BJ (cell line): ENCODE measurements around the gene RRH. TPM values are rescaled to one million over a fixed set of nuclear protein-coding genes. Genes with fewer than 3 reads are reported as not detected.
"Not testable (repeated sequence)": the region's sequence is repeated elsewhere in the genome, so short reads cannot be mapped to it uniquely, and the experiment has no call there.

Experiments used
- CTCF ChIA-PET: fragments of 350-600 bp; formaldehyde crosslinking; extraction: SDS; loops from one replicate; lab custom pipeline; 2021; ENCODE audit warnings: antibody characterized with exemption, inconsistent platforms; lab: Yijun Ruan, JAX
- POLR2A ChIA-PET: fragments of 300-600 bp; sonication (Branson Sonifier 250); formaldehyde crosslinking; extraction: SDS; loops from one replicate; lab custom pipeline; 2021; ENCODE audit warnings: antibody characterized with exemption; lab: Charles Lee
- DNase-seq: peaks from one replicate; pipeline ENCODE4 v3.0.0-alpha.2; 2011; ENCODE audit warnings: low read depth
- H3K27me3 ChIP-seq: 2 replicates; pipeline ENCODE4 v1.6.0; 2011; ENCODE audit warnings: low read length; ENCODE audit not compliant: control insufficient read depth, insufficient read depth
- H3K36me3 ChIP-seq: 2 replicates; pipeline ENCODE4 v1.5.1; 2011; ENCODE audit warnings: low read length; ENCODE audit not compliant: control insufficient read depth, insufficient read depth
- H3K4me3 ChIP-seq: 2 replicates; pipeline ENCODE4 v1.5.1; 2011; ENCODE audit warnings: low read depth, mild to moderate bottlenecking, control low read depth, low read length
- polyA plus RNA-seq: library from polyadenylated mRNA; depleted of rRNA; stranded (reverse); fragments of >200 nt; gene quantifications from 2 replicates; pipeline ENCODE4 v1.2.3, GENCODE V29; 2011
- TF ChIP-seq, protein P1 (sequence below): IDR thresholded peaks from 2 replicates; pipeline ENCODE4 v1.5.1; 2011; ENCODE audit warnings: low read depth, mild to moderate bottlenecking, control low read depth, inconsistent platforms, low read length, moderate library complexity; ENCODE audit not compliant: insufficient read depth

Gene RRH
- polyA plus RNA-seq, 1 experiment = 0.05 TPM

DNA sequence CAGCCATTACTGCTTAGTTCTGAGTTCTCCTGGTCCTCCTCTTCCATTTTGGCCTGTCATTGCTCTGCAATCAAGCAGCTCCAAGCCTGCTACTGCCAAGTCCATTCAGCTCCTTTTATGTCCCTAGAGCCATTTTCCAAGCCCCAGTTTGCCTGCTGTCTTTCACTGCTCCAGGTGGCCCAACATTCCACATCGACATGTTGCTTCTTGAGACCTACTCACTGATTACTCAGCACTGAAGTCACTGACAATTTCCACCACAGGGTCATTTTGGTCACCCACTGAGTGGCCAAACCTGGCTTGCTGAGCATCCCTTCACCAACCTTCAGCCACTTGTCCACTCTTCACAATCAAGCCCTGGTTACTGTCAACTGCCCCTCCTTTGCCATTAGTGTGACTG is 47.3 kb downstream of the RRH start:
- H3K36me3 ChIP-seq = no peaks in the 10 kb centered on the region
- no peaks in the 10 kb centered on the region for H3K27me3 ChIP-seq
- H3K4me3 ChIP-seq = no peak overlapping the region
- POLR2A ChIA-PET = no interaction called here
- CTCF ChIA-PET = no interaction called here
- TF ChIP-seq, protein P1, sequence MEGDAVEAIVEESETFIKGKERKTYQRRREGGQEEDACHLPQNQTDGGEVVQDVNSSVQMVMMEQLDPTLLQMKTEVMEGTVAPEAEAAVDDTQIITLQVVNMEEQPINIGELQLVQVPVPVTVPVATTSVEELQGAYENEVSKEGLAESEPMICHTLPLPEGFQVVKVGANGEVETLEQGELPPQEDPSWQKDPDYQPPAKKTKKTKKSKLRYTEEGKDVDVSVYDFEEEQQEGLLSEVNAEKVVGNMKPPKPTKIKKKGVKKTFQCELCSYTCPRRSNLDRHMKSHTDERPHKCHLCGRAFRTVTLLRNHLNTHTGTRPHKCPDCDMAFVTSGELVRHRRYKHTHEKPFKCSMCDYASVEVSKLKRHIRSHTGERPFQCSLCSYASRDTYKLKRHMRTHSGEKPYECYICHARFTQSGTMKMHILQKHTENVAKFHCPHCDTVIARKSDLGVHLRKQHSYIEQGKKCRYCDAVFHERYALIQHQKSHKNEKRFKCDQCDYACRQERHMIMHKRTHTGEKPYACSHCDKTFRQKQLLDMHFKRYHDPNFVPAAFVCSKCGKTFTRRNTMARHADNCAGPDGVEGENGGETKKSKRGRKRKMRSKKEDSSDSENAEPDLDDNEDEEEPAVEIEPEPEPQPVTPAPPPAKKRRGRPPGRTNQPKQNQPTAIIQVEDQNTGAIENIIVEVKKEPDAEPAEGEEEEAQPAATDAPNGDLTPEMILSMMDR = no peak
- no peak for DNase-seq

DNA sequence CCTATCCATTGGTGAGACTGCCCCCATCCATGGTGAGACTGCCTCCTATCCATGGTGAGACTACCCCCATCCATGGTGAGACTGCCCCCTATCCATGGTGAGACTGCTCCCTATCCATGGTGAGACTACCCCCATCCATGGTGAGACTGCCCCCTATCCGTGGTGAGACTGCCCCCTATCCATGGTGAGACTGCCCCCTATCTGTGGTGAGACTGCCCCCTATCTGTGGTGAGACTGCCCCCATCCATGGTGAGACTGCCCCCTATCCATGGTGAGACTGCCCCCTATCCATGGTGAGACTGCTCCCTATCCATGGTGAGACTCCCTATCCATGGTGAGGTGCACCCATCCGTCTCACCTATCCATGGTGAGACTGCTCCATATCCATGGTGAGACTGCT is 47.8 kb downstream of the RRH start:
- CTCF ChIA-PET, POLR2A ChIA-PET, DNase-seq, H3K4me3 ChIP-seq, H3K36me3 ChIP-seq, H3K27me3 ChIP-seq: not testable (repeated sequence)

DNA sequence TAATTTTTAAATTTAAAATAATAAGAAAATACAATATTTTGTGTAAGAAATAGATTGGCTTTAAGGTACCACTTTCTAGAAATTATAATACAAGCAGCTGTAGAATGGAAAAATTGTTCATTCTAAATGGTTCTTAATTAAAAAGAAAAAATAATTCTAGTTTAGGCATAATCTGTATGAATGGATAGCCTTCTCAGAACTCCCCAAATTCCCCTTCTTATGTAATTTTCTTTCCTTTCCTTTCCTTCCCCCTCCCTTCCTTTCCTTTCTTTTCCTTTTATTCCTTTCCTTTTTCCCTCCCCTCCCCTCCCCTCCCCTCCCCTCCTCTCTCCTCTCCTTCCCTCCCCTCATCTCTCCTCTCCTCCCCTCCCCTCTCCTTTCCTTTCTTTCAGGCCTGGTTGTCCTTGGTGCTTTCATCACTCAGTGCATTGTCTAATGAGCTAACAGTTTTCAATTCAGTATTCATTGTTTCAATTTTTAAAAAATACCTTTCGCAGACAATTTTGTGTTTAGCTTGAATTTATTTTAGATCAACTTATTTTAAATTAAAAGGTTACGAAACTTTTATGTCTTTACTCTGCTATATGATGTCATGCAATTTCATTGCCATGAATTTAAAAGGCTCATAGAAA is 49.0 kb downstream of the RRH start:
- H3K36me3 ChIP-seq = no peaks in the 10 kb centered on the region
- POLR2A ChIA-PET = no interaction called here
- TF ChIP-seq, protein P1 = no peak
- CTCF ChIA-PET = no interaction called here
- no peak overlapping the region for H3K4me3 ChIP-seq
- H3K27me3 ChIP-seq = no peaks in the 10 kb centered on the region
- DNase-seq = no peak

DNA sequence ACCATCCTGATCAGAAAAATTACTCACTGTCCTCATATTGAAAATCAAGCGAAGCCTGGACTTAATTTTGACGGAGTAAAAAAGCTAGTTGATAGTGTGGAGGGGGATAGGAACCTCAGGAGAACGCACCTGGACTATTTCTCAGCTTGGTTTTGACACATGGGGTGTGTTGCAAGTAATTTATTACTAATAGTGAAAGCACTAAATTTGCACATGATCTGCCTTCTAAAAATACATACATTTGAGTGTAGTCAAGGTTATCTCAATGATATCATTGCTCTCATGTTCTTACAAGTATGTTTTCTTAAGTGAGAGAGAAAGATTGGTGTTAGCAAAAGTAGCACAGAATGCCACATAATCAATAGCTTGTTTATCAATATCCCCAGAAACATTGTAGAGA is 49.6 kb downstream of the RRH start:
- Histone ChIP-seq H3K27me3 (no peaks in the 10 kb centered on the region), H3K36me3 (no peaks in the 10 kb centered on the region), H3K4me3 (no peak overlapping the region)
- TF ChIP-seq, protein P1 = no peak
- DNase-seq = no peak
- ChIA-PET CTCF (no interaction called here), POLR2A (no interaction called here)

DNA sequence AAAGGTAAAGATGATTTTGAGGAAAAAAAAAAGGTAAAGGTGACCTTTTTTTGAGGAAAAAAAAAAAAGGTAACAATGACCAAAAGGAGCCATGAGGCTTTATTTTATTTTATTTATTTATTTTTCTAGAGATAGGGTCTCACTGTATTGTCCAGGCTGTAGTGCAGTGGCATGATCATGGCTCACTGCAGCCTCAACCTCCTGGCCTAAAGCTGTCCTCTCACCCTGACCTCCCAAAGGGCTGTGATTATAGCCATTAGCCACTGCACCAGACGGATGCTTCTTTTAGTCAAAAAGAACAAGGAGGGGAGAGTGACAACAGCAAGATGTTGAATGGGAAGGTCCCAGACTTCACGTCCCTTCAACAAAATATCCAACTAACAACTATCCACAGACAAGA is 50.6 kb downstream of the RRH start:
- Histone ChIP-seq H3K36me3 (no peaks in the 10 kb centered on the region), H3K4me3 (no peak overlapping the region), H3K27me3 (no peaks in the 10 kb centered on the region)
- no peak for DNase-seq
- TF ChIP-seq, protein P1 = no peak
- ChIA-PET POLR2A (no interaction called here), CTCF (no interaction called here)

DNA sequence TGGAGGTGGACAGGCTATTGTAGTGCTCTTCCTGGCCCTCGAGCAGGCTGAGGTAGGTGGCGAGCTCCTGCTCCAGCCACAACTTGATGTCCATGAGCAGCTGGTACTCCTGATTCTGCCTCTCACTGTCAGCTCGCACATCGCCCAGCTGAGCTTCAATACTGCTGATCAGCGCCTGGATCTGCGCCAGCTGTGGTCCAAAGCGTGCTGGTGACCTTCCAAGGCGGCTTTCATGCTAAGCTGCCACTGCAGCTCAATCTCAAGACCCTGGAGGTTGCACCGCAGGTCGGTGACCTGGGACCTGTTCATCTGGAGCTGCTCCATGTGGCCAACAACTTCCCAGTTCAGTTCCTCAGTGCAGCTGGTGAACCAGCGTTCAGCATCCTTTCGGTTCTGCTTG is 51.3 kb downstream of the RRH start:
- ChIA-PET POLR2A (no interaction called here), CTCF (no interaction called here)

More for the DNA sequence above, 51.3 kb downstream of the RRH start:
- TF ChIP-seq, protein P1 = no peak
- DNase-seq = no peak
- H3K4me3 ChIP-seq = no peak overlapping the region
- H3K27me3 ChIP-seq = no peaks in the 10 kb centered on the region
- H3K36me3 ChIP-seq = no peaks in the 10 kb centered on the region
